ENCODE results near the gene STX5.
"Not testable (repeated sequence)": the region's sequence is repeated elsewhere in the genome, so short reads cannot be mapped to it uniquely, and the experiment has no call there.

The STX5 gene

DNA sequence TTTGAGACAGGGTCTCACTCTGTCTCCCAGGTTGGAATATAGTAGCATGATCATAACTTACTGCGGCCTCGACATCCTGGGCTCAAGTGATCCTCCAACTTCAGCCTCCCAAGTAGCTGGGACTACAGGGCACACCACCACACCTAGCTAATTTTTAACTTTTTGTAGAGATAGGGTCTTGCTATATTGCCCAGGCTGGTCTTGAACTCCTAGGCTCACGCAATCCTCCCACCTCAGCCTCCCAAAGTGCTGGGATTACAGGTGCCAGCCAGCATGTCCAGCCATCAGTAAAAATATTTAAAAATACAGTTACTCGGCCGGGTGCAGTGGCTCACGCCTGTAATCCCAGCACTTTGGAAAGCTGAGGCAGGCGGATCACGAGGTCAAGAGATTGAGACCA, 3.7 kb downstream of the STX5 start:
- not testable (repeated sequence) for DNase-seq

DNA sequence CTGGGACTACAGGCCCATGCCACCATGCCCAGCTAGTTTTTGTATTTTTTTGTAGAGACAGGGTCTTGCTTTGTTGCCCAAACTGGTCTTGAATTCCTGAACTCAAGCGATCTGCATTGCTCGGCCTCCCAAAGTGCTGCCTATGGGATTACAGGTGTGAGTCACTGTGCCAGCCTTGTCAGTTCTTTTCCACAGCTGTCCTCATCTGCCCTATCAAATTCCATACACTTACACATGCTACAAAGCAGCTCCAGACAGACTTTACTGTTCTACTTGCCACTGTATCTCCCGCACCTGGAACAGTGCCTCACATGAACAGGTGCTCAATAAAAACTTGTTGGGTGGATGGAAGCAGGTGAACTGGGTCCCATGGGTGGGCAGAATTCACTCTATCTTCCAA, 8.2 kb downstream of the STX5 start:
- no peak for DNase-seq

DNA sequence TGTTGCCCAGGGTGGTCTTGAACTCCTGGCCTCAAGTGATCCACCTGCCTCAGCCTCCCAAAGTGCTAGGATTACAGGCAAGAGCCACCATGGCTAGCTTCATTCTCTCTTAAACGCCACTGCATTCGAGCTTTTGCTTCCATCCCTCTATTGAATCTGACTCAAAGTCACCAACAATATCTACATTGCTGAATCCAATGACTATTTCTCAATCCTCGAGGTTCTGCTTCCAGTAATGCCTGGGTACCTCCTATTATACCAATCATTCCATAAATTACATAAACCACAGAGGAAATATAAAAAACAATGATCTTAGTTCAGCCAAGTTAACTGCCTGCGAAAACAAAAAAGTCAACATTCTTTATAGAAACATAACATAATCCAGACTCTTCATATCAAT, 14.7 kb downstream of the STX5 start:
- no peak for DNase-seq

DNA sequence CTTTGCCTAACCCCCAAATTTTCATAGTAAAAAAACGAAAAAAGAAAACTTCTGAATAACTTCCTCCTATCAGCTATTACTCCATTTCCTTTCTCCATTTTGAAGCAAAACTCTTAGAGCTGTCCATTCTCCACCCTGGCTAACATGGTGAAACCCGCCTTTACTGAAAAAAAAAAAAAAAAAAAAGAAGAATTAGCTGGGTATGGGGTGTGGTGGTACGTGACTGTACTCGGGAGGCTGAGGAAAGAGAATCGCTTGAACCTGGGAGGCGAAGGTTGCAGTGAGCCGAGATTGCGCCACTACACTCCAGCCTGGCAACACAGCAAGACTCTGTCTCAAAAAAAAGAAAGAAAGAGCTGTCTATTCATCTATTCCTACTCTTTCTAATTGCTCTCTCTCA, 15.3 kb downstream of the STX5 start:
- DNase-seq = no peak

DNA sequence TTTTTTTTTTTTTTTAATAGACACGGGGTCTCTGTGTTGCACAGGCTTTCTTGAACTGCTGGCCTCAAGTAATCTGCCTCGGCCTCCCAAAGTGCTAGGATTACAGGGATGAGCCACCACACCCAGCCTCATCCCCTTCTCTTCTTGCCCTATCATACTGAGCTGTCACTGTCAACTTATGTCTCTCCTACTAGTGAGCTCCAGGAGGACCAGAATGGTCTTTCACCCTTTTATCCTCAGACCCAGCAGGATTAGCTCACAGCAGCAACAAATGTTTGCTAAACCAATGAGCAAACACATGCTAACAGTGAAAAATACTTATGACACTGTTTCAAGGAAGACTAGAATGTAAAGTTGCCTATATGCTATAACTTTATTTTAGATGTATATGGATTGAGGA, 20.2 kb downstream of the STX5 start:
- no peak for DNase-seq

DNA sequence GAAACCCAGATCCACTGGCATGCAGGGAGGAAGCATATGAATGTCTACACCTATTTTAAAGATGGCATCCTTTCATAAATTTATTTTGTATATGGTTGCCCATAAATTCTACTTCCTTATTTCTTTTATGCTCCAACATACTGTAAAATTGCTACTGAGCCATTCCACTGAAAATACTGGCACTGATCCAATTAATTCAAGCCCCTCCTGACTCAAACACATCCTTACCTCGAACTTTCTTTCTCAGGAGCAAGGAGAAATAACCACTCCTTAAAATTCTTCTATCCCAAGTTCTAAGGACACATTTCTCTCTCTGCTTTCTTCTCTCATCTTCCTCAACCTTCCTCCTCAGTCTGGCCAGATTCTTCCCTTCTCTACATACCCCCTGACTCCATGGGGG, 21.1 kb downstream of the STX5 start:
- DNase-seq = no peak

DNA sequence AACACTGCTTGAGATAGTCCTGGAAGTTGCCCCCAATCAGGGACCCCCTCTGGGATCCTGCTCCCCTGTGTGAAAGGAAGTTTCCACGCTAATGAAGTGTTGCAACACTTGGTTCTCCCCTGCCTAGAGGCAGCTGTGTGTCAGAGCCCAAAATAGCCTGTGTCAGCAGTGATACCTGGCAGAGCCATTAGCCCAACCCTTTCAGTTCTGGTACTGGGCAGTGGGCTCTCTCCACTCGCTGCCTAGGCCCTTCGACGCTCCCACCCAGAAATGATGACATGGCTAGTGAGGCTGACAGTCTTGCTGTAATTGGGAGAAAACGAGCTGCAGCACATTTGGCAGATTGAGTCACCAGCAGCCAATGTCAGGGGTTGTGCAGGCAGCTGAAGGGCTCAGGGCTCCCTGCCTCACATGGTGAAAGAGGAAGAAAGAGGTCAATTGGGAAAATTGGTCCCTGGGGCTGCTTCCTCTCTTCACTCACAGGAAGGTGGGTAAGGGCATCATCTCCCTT, 25.2 kb downstream of the STX5 start:
- no peak for DNase-seq

DNA sequence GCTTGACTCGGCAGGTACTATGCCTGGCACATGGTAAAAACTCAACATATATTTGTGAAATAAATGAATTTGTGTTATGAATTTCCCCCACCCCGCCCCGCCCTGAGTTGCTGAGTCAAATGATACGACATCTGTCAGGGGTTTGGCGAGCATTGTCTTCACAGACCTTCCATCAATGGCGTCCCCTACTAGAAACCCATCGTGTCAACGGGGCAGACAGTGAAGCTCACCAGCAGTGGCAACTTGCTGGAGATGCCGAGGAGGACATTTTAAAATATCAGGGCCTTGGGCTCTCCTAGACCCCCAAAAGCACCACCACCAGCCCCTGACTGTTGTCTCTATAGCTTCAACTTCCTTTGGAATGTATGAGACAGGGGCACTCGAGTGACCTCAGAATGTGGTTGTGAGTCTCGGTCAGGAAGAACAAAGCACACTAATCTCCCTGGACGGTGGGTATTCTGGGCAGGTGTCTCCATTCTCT, 25.9 kb downstream of the STX5 start:
- no peak for DNase-seq

DNA sequence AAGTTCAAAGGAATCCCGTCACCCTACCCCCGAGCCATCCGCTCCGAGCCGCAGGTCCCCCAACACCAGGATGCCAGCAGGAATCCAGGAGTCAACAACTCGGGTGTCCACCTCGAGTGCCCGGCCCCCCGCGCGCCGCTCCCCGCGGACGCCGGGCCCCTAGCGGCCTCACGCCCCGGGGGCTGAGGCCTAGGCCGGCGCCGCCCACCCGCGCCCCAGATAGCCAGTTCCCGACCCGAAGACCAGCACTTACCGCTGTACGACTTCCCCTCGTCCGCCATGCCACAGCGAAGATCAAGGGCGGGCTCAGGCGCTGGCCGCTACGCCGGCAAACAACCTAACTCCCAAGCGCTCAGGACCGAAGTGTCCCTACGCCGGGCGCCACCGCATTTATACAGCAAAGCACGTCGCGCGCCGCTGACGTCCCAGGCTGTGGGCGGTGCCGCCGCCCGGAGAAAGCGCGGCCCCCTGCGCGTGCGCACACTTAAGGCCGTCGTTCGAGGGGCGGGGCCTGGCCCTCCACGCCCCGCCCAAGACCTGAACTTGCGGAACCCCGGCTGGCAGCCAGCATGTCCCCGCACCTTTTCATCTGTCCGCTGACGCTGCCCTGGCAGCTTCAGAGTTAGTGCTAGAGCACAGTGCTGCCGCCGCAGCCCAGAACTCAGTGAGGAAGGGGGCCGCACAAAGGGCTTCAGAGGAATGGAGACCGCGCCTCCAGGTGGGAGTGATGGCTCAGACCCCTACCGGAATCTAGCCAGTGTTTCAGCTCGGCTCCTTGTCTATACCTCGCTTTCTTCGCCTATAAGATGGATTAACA, 26.6 kb downstream of the STX5 start, which contains the start of gene NXF1:
TSS of gene NXF1 (minus strand) at position 365 of the 817 bp plus-strand sequence. CDS start at position 281, 84 bp downstream.
- peak; percentile 88 to 95 for DNase-seq

DNA sequence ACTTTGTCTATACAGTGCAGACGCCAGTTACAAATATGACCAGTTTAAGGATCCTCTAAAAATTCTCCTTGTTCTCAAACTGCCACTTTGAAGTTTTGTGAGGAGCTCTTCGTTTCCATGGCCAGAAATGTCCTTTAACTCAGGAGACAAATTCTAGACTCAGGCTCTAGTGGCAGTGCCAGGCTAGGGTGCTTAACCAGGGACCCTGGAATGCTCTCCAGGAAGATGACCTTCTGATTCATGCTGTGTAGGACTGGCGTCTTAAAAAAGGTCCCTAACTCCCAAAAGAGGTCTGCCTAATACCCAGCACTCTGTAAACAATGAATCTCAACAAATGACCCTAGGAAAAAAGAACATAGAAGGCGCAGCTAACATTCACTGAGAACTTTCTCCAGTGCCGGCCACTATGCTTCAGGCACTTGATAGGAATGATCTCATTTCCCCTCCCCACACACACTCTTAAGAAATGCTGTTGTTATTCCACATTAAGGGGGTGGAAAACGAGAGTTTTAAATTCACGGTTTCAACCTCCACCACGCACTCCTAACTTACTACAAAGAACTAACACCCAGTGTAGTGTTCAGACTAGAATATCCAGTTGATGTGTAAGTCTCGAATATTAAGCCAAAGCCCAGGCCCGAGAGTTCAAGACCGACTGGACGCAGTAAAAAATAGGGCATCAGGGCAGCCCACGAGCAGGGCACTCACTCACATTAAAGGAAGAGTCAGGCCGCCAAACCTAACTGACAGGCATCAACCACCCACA, 27.4 kb downstream of the STX5 start:
- DNase-seq = no peak

DNA sequence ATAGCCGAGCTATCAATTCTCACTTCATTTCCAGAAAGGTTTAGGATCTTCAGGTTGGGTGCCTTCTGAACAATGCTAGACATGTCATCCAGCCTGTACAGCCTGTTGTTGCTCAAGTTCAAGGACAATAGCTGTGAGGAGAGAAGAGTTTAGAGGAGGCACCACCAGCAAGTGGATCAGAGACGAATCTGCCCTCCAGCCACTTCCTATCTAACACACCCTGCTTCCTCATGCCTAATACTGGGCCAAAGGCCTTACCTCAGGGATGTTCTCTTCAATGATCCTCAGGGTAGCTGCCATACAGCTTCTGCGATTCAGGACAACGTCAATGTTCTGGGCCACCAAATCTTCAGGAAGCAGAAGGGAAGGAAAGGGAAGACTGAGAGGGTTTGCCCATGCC, 30.8 kb downstream of the STX5 start:
- DNase-seq = no peak

DNA sequence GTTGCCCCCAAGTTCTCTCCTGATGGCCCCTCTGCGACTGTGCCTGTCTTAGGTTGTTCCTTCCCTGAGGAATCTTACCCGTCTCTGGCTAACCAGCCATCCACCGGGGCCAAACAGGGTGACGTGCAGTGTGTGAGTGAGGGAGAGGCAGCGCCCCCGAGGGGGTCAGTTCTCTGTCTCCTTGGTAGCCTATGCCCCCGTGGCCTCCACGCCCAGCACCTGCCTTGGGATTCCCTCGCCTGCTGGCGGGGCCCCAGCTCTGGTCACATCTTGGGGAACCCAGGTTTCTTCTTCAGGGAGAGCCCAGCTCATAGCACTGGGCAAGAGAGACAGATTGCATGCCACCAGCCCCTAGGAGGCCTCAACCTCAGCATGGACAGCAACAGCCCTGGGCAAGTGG, 32.4 kb downstream of the STX5 start:
- DNase-seq = no peak

DNA sequence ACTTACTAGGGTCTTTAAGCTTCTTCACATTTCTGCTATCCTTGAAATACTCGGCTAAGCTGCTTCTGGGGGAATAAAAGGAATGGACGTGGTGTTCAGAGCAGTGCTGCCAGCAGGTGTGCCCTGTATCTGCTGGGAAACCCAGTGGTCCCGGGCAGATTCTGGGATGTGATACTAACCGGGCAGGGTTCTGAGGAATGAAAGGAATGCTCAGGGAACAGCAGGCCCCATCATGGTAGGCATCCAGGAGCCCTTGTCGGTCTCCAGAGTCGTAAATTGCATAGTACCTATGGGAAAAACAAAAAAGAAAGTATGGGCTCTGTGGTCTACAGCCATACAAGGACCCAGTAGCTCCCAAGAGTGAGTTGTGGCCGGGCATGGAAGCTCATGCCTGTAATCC, 35.6 kb downstream of the STX5 start:
- no peak for DNase-seq

DNA sequence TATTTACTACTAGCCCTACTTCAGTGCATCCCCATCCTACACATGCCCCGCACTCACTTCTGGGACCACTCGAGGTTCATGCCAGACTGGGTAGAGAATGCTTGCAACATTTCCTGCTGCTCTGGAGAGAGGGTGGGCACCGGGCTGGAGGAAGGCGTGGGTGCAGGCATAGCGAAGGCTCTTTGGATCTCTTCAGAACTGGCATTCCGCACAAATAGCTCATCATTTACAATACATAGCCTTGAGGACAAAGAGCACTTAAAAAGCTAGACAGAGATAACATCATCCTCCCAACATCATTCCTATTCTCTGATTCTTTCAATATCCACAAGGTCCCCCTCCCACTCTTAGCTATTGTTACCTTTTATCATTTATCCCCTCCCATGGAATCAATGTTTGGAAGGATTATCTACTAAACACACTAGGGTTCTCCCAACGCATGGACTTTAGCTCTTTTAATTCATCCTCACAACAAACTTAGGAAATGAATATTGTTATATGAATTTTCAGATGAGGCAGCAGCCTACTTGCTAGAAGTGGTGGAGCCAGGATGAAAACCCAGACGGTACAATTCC, 37.6 kb downstream of the STX5 start:
- DNase-seq = no peak

DNA sequence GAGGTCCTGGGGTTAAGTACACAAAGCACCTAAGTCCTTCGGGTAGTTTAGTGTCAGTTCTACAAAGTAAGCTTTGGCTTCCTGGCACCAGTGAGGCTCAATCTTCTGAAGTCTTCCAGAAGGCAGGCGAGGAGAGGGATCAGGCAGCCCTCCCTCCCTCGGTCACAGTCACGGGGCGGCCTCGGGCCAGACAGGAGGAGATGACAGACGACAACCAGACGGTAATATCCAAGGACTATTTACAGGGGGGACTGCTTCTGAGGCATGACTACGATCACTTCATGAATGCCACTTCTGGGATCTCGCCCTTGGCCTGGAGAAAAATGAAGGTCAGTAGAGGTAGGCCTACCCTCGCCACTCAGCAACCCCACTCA, 39.7 kb downstream of the STX5 start:
- no peak for DNase-seq

DNA sequence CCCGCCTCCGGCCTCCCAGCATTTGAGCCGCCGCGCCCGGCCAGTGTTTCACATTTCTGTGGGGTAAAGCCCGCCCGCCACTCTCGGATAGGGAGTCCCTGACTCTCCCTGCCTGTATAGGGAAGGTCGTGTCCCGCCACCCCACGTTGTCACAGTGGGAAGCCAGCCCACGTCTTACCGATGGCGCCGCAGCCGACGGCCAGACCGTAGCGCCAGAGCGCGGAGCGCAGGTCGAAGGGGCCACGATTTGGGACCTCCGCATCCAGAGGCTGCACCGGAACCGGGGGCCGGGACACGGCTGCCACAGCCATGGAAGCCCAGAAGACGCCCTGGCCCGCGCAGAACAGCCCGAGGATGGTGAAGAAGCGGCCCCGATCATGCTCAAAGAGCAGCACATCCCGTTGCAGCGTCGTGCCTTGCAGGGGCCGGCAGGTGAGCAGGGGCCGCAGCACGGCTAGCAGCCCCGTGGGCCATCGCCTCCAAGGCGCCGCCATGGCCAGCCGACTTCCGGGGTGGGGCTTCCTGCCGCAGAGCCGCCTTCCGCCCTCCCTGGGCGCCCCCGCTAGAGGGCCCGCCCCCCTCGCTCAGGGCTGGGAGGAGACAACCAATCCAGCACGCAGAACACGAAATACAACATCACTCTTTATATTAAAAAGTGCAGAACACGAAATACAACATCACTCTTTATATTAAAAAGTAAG, 40.2 kb downstream of the STX5 start, which contains the start of gene TMEM223:
TSS of gene TMEM223 (minus strand) at position 506 of the 701 bp plus-strand sequence. CDS start at position 494, 12 bp downstream.
- peak; percentile 61 to 80 for DNase-seq

DNA sequence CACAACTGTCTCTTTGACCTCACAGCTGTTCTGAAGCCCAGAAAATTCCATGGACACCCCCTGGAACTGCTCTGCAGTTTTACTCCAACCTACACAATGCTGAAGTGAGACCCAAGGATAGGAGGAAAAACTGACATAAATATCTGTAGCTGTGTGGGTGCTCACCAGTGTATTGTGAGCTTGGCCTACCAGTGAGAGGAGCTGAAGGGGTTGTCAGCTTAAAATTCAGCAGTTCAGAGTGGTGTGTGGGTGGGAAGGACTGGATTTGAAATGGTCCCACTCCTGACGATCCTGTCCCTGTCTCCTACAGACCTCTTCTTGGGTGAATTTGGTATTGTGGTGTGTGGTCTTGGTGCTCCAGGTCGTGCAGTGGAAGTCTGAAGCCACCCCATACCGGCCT, 42.3 kb downstream of the STX5 start:
- DNase-seq = no peak

DNA sequence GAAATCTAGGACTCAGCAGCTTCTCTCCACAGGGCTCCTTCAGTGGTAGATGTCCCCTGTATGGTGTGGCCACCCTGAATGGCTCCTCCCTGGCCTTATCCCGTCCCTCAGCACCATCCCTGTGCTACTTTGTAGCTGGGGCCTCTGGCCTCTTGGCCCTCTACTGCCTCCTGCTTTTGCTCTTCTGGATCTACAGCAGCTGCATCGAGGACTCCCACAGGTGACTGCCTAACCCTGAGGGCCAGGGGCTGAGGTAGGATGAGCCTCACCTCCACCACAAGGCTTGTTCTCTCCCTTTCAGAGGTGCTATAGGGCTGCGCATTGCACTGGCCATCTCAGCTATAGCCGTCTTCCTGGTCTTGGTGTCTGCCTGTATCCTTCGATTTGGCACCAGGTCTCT, 42.9 kb downstream of the STX5 start:
- DNase-seq = no peak

DNA sequence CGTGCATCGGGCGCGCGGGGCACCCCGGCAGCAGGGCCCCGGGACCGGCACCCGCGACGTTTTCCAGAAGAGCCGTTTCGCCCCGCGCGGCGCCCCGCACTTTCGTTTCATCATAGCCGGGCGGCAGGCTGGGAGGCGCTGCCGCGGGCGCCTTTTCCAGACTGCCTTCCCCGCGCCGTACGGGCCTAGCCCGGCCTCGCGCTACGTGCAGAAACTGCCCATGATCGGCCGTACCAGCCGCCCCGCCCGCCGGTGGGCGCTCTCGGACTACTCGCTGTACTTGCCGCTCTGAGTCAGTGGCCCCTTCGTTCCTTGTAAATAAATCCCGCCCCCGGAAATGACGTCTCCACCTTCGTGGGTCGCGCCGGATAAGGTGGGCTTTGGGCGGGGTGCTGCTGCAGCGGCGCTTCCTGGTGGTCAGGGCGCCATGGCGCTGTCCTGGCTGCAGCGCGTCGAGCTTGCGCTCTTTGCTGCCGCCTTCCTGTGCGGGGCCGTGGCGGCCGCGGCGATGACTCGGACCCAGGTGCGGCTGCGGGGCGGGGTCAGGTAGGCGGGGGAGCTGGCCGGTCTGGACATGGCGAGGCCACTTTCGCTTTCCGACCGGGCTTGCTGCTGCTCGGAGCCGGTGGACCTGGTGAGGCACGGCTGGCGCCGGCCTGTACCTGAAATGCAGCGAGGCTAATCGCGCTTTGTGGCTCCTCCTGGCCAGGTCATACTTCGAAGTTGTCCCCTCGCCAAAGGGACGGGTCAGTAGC, 44.7 kb downstream of the STX5 start, which contains the start of gene TMEM179B:
TSS of gene TMEM179B (plus strand) at position 398 of the 755 bp plus-strand sequence. CDS start at position 428, 30 bp downstream.
- DNase-seq = peak; percentile 95 to 97

DNA sequence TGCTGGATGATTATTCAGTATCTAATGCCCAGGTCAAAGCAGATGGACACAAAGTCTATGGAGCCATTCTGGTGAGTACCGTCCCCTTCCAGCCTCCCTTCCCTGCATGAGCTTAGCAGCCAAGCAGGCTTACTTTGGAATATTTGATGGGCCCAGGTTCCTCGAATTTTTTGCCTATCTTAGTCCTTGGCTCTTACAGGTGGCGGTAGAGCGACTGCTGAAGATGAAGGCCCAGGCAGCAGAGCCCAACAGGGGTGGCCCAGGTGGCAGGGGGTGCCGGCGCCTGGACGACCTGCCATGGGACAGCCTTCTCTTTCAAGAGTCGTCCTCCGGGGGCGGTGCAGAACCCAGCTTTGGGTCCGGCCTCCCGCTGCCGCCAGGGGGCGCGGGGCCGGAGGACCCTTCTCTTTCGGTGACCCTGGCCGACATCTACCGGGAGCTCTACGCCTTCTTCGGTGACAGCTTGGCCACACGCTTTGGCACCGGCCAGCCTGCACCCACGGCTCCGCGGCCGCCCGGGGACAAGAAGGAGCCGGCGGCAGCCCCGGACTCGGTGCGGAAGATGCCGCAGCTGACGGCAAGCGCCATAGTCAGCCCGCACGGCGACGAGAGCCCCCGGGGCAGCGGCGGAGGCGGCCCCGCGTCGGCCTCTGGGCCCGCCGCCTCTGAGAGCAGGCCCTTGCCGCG, 45.4 kb downstream of the STX5 start:
- peak; percentile 63 to 82 for DNase-seq

DNA sequence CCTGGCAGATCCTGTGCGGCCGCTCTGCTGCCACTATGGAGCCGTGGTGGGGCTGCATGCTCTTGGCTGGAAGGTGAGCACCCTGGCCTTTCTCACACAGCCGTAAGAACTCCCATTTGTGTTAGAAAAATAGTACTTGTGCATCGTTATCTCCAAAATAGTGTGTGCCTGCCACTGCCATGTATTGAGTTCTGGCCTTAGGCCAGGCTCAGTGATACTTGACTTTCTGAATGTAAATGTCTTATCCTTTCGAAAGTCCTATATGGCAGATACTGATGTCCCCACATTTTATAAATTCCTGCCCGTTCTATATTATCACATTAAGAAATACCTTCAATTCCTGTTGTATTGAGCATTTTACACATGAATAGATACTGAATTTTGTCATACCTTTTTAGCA, 49.1 kb downstream of the STX5 start:
- no peak for DNase-seq

Measured in NCI-H1930 (cell line).